NCI-H1417 (cell line): ENCODE data around the gene COX4I1.

ENCODE experiments used
- DNase-seq, 3 experiments: peaks; one replicate each; lab custom pipeline; 2025; lab: John Stamatoyannopoulos, UW

The COX4I1 gene

GRCh38 chr16:85767531-85767930 is 32.0 kb upstream of the COX4I1 start:
- no peak for DNase-seq

DNA sequence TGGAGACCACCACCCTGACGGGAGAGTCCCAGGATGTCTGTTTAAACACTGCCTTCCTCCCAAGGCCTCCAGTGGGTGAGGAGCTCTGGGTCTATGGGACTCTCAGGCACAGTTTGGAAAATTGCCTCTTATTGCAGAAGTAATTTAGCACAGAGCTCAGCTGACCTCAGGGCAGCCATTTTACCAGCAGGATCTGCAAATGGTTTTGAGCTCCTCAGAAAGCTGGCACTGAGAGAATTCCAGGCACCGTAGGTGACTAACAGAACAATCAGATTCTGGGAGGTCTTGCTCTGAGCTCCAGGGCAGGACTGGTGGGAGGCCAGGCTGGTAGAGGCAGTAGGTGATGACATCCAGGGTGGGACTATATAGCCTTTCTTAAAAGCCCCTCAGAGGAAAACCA is 31.3 kb upstream of the COX4I1 start:
- no peak for DNase-seq

- DNase-seq = no peak
These were observed 28.8 kb upstream of the COX4I1 start for GRCh38 chr16:85770741-85771140.

- no peak for DNase-seq
These were observed 26.5 kb upstream of the COX4I1 start for GRCh38 chr16:85773044-85773443.

DNA sequence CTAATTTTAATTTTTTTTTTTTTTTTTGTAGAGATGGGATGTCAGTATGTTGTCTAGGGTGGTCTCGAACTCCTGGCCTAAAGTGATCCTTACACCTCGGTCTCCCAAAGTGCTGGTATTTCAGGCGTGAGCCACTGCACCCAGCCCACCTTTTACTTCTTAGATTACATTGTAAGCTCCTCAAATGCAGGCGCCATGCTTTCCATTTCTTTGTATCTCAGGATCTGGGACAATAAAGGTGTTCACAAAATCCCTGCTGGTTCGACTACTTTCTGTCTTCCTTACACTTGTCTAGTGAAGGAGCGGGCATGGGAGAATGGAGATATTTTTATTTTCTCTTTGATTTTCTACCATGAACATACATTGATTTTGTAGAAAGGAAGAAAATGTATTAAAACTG is 25.4 kb upstream of the COX4I1 start:
- DNase-seq = no peak

- no peak for DNase-seq
These were observed 24.7 kb upstream of the COX4I1 start for GRCh38 chr16:85774811-85775210.

GRCh38 chr16:85777583-85778310 is 21.7 kb upstream of the COX4I1 start:
- no peak for DNase-seq

GRCh38 chr16:85778873-85779272 is 20.6 kb upstream of the COX4I1 start:
- DNase-seq = no peak

GRCh38 chr16:85780281-85780680 is 19.2 kb upstream of the COX4I1 start:
- DNase-seq = no peak

DNA sequence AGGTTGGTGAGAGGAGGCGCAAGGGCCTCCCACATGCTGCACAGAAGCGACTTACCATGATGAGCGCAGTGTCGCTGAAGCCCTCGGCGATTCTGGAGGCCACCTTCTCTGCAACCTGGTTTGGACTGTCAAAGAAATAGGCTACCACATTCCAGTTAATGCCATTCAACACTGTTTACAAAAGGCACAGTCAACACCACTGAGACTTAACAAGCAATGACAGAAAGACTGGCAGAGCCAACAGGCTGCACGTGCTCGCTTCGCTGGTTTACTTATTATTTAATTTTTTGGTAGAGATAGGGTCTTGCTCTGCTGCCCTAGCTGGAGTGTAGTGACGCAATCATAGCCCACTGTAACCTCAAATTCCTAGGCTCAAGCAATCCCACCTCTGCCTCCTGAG is 18.3 kb upstream of the COX4I1 start:
- DNase-seq = no peak

DNA sequence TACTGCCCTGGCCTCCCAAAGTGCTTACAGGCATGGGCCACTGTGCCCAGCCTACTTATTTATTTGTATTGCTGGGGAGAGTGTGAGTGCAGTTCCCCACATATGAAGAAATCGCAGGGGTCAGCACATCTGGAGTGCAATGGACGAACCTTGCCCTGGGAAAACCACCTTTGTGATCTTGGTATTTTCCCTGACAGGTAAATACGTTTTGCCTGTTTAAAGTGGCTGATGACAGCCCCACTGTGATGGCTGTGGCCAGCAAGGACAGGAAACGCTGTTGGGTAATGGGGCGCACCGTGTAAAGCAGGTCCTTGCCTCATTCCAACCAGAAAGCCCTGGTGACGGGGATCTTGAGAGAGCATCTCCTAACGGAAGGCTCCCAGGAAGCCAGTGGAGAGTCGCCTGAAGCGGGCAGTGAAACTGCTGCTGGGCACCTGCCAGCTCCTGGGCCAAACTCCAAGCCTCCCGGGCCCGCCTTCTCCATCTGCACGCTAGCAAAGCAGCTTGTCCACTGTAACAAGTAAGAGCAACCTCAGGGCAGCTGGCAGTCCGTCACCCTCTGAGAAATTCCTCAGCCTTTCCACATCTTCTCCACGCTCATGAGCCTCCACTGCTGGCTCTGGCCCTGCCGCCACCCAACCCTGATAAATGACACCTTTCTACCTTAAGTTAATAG is 17.7 kb upstream of the COX4I1 start:
- DNase-seq = no peak

- no peak for DNase-seq
These were observed 17.0 kb upstream of the COX4I1 start for GRCh38 chr16:85782451-85782850.

- no peak for DNase-seq
These were observed 16.1 kb upstream of the COX4I1 start for GRCh38 chr16:85783441-85783840.

- DNase-seq = no peak
These were observed 14.7 kb upstream of the COX4I1 start for GRCh38 chr16:85784813-85785212.

GRCh38 chr16:85785927-85786326 is 13.6 kb upstream of the COX4I1 start:
- DNase-seq = no peak

DNA sequence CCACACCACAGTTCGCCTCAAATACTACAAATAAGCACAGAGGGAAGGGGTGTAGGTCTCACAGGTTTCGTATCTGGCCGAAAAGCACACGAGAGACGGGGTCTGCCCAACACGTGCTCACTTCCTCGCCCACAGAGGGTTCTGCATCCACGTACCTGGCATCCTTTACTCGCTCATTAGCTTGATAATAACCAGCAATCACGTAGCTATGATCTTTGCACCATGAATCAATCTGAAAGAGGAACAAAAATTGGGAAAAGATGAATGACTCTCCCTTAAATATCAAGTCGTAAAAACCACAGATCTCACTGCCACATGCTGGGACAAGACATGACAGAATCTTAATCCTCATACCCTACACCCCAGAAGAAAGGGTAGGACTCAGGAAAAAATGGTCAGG is 10.7 kb upstream of the COX4I1 start:
- DNase-seq = no peak

- DNase-seq = no peak
These were observed 9.7 kb upstream of the COX4I1 start for GRCh38 chr16:85789773-85790172.

- DNase-seq = no peak
These were observed 5.7 kb upstream of the COX4I1 start for GRCh38 chr16:85793662-85794298.

DNA sequence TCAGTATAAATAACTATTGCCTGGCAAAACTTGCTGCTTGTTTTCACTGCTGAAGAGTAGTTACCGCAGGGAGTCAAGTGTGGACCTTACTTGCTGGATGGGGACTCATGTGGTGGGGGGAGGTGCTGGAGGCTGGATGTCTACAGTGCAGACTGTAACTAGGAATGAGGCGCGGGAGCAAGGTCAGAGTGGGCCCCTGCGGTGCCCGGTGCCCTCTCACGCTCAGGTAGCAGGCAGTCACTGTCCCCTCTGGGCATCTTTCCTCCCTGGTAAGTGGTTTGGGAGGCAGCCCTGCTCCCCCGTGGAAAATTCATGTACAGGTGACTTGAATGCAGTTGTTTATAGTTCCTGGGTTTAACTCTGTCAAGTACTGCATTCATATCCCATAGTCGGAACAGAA is 4.8 kb upstream of the COX4I1 start:
- no peak for DNase-seq

GRCh38 chr16:85796152-85796551 is 3.3 kb upstream of the COX4I1 start:
- no peak for DNase-seq

DNA sequence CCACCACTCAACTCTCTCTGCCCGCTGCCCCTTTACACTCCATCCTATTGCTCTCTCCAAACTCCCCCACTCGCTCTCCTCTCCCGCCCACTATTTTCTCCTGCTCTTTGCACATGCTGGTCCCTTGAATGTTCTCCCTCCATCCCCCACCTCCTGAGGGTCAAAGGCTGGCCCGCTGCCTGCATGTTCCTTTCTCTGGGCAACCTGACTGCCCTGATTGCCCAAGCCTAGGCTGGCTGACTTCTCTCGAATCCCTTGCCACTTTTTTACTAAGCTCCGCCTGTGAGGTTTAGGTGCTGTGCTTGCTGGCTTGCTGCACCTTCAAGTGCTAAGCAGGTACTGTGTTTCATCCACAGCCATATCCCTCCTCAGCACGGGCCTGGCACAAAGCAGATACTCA is 2.9 kb upstream of the COX4I1 start:
- DNase-seq = no peak

DNA sequence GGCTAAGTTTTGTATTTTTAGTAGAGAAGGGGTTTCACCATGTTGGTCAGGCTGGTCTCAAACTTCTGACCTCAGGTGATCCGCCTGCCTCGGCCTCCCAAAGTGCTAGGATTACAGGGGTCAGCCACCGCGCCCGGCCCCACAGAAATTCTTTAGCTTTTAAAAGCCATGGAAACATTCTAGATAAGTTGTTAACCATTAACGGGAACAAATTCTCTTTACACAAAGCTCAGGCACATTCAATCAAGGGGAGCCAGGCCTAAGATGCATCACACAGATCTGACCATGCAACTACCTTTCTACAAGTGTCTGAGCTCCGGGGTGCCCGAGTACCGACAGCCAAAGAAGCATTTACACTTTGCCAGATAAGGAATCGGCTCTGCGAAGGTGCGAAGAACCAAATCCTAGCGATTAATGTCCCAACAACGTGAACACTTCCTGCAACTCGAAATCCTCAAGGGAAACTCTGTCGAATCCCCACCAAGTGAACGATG is 1.2 kb upstream of the COX4I1 start:
- DNase-seq = no peak

DNA sequence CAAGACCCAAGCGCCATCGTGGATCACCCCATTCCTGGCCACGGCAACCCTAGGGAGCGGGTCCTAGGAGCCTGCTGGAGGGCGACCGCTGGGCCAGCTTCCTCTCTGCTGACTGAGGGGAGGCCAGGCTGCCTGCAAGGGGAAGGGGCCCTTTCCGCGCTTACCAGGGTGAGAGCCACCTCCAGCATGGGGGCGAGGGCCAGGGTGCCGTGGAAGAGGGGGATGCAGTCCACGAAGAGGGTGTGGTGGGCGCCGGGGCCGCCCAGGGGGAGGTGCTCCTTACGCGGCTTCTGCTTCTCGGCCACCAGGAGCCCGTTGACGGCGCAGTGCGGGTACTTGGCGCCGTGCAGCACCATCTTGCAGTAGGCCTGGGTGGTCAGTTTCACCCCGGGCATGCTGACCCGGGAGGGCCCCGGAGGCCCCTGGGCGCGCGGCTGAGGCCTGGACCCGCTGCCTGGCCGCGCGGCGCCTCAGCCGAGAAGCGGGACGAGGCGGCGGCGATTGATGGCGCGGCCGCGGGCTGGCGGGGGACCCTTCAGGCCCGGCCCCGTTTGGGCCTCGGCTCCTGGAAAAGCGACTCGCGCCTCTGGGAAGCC is 496 bp upstream of the COX4I1 start:
- peak in 2 of 3 experiments; percentile 44 to 65 for DNase-seq
